Measurements from ENCODE around the gene PIP5K1B.

Gene PIP5K1B

DNA sequence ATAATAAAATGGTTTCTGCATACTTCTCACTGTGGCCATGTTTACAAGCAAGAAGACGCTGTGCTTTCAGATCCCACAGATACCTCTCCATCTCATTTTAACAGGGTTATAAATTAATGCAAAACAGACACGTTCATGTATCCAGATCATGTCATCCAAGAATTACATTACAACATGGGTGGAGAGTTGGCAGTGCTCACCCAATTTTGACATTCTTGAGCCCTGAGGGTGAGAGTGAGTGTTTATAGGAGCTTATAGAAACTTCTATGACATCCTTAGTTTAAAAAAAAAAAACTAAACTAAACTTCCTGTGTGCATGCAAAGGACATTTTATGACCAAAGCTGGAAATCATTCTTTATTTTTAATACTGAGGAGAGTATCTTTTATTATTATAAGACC, 299.8 kb downstream of the PIP5K1B start:
- H3K9me3 ChIP-seq (replicated peaks in 1 of 2; ENCODE audit: control insufficient read depth in 2 of 2, insufficient read depth in 1 of 2, low read depth in 1 of 2, low read length in 2 of 2) = no peaks in the 10 kb centered on the region
- H4K8ac ChIP-seq (ENCODE audit: low read depth, low read length) = no peak overlapping the region
- no peak overlapping the region for H2BK15ac ChIP-seq (ENCODE audit: low read length)
- no peak overlapping the region for H3K23ac ChIP-seq (ENCODE audit: low read depth, low read length, poor library complexity)
- no CpG with 5 or more reads among the region's 2 CpGs for WGBS, 2 donors (ENCODE audit: extremely low coverage in 2 of 2, insufficient read length in 2 of 2, insufficient replicate concordance in 1 of 2)
- H2BK5ac ChIP-seq (ENCODE audit: low read length) = no peak overlapping the region
- H2AFZ ChIP-seq (ENCODE audit: low read length) = no peak overlapping the region
- no peak overlapping the region for H4K91ac ChIP-seq (ENCODE audit: low read depth, low read length, poor library complexity)
- H3K27me3 ChIP-seq (ENCODE audit: control insufficient read depth in 3 of 3, insufficient read depth in 3 of 3, low read depth in 1 of 3, low read length in 3 of 3) = no peaks in the 10 kb centered on the region
- no peak overlapping the region for H3K4ac ChIP-seq (ENCODE audit: low read length)
- no peaks in the 10 kb centered on the region for H3K79me1 ChIP-seq (ENCODE audit: low read depth, low read length)
- no peak overlapping the region for H3K27ac ChIP-seq (replicated peaks; ENCODE audit: low read length)
- H3K36me3 ChIP-seq (replicated peaks in 1 of 2; ENCODE audit: control insufficient read depth in 2 of 2, insufficient read depth in 2 of 2, low read length in 2 of 2) = peaks cover 0 to 77% of the 10 kb centered on the region in 2 donors
- H2BK120ac ChIP-seq (ENCODE audit: low read depth, low read length) = no peak overlapping the region
- H3K18ac ChIP-seq (ENCODE audit: low read length) = no peak overlapping the region
- H3K4me3 ChIP-seq (ENCODE audit: low read length in 2 of 2) = no peak overlapping the region
- no peak overlapping the region for H3K9ac ChIP-seq (ENCODE audit: low read depth, low read length, poor library complexity)
- DNase-seq (ENCODE audit: low spot score) = no peak
- no peak overlapping the region for H2AK5ac ChIP-seq (ENCODE audit: low read depth, low read length)
- H3K14ac ChIP-seq (ENCODE audit: low read length) = no peak overlapping the region
- no peak overlapping the region for H3K4me2 ChIP-seq (ENCODE audit: insufficient read depth, low read length, poor library complexity, severe bottlenecking)
- H2BK12ac ChIP-seq (ENCODE audit: low read length) = no peak overlapping the region
- peaks cover 0 to 5% of the 10 kb centered on the region in 2 donors for H3K4me1 ChIP-seq (ENCODE audit: control insufficient read depth in 2 of 2, insufficient read depth in 1 of 2, low read depth in 1 of 2, low read length in 2 of 2)

DNA sequence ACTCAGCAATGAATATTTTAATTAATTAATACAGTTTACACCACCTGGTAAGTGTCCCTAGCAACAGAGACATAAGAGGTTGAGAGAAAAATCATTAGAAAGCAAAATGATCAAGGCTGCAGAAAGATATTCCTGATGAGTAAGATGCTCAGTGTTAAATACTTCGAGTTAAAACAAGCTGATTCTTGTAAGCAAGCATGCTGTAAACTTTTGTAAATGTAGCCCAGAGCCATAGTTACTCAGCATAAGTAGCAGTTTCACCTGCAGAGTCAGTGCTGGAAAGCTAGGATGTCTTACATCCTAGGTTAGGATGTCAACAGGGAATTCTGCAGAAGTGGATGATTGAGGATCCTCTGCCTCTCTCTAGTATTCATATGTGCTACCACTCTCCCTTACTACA, 304.7 kb downstream of the PIP5K1B start:
- Histone ChIP-seq H2BK15ac (ENCODE audit: low read length) (no peak overlapping the region), H4K91ac (ENCODE audit: low read depth, low read length, poor library complexity) (no peak overlapping the region), H3K27ac (replicated peaks; ENCODE audit: low read length) (no peak overlapping the region), H3K14ac (ENCODE audit: low read length) (no peak overlapping the region), H3K23ac (ENCODE audit: low read depth, low read length, poor library complexity) (no peak overlapping the region), H2AFZ (ENCODE audit: low read length) (no peak overlapping the region), H3K36me3 (replicated peaks in 1 of 2; ENCODE audit: control insufficient read depth in 2 of 2, insufficient read depth in 2 of 2, low read length in 2 of 2) (peaks cover 0 to 48% of the 10 kb centered on the region in 2 donors), H3K4ac (ENCODE audit: low read length) (no peak overlapping the region), H3K27me3 (ENCODE audit: control insufficient read depth in 3 of 3, insufficient read depth in 3 of 3, low read depth in 1 of 3, low read length in 3 of 3) (no peaks in the 10 kb centered on the region), H4K8ac (ENCODE audit: low read depth, low read length) (no peak overlapping the region), H2BK12ac (ENCODE audit: low read length) (no peak overlapping the region), H3K18ac (ENCODE audit: low read length) (no peak overlapping the region), H3K4me3 (ENCODE audit: low read length in 2 of 2) (no peak overlapping the region), H3K9ac (ENCODE audit: low read depth, low read length, poor library complexity) (no peak overlapping the region), H3K9me3 (replicated peaks in 1 of 2; ENCODE audit: control insufficient read depth in 2 of 2, insufficient read depth in 1 of 2, low read depth in 1 of 2, low read length in 2 of 2) (peaks cover 1 to 11% of the 10 kb centered on the region in 2 donors), H3K4me2 (ENCODE audit: insufficient read depth, low read length, poor library complexity, severe bottlenecking) (no peak overlapping the region), H2AK5ac (ENCODE audit: low read depth, low read length) (no peak overlapping the region), H3K4me1 (ENCODE audit: control insufficient read depth in 2 of 2, insufficient read depth in 1 of 2, low read depth in 1 of 2, low read length in 2 of 2) (no peaks in the 10 kb centered on the region), H3K79me1 (ENCODE audit: low read depth, low read length) (no peaks in the 10 kb centered on the region), H2BK120ac (ENCODE audit: low read depth, low read length) (no peak overlapping the region), H2BK5ac (ENCODE audit: low read length) (no peak overlapping the region)
- no CpG with 5 or more reads among the region's 1 CpG for WGBS, 2 donors (ENCODE audit: extremely low coverage in 2 of 2, insufficient read length in 2 of 2, insufficient replicate concordance in 1 of 2)
- no peak for DNase-seq (ENCODE audit: low spot score)

DNA sequence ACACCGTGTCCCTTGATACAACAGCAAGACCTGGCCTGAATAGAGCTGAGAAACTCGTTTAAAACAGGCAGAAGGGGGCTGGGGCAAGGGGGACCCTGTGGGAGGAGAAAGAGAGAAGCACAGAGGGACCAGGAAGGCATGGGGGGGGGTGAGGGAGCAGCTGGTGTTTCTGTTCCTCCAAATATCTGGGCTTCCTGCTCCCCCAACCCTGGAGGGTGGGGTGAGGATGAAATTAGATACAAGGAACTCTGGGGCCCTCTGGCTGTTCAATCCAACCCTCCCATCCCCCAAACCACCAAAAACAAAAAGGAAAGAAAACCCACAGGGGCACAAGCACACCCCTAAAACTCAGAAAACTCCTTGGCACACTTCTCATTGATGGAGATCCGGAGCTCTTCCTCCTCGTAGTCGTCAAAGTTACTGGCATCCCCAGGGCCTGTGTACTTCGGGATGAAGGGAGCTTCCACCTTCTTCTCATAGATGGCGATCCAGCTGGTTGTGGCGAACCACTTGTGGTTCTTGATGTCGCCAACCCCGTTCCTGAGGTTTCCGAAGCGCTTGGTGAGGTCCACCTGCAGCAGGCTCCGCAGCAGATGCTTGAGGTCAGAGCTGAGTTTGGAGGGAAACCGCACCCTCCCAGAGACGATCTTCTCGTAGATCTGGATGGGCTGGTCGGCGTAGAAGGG, 307.8 kb downstream of the PIP5K1B start:
- Histone ChIP-seq H3K9ac (ENCODE audit: low read depth, low read length, poor library complexity) (no peak overlapping the region), H4K8ac (ENCODE audit: low read depth, low read length) (no peak overlapping the region), H3K4me2 (ENCODE audit: insufficient read depth, low read length, poor library complexity, severe bottlenecking) (no peak overlapping the region), H3K4ac (ENCODE audit: low read length) (no peak overlapping the region), H2BK12ac (ENCODE audit: low read length) (no peak overlapping the region), H3K4me3 (ENCODE audit: low read length in 2 of 2) (no peak overlapping the region), H3K14ac (ENCODE audit: low read length) (no peak overlapping the region), H3K36me3 (replicated peaks in 1 of 2; ENCODE audit: control insufficient read depth in 2 of 2, insufficient read depth in 2 of 2, low read length in 2 of 2) (peaks cover 0 to 24% of the 10 kb centered on the region in 2 donors), H3K9me3 (replicated peaks in 1 of 2; ENCODE audit: control insufficient read depth in 2 of 2, insufficient read depth in 1 of 2, low read depth in 1 of 2, low read length in 2 of 2) (peaks cover 1 to 11% of the 10 kb centered on the region in 2 donors), H4K91ac (ENCODE audit: low read depth, low read length, poor library complexity) (no peak overlapping the region), H2BK120ac (ENCODE audit: low read depth, low read length) (no peak overlapping the region), H3K4me1 (ENCODE audit: control insufficient read depth in 2 of 2, insufficient read depth in 1 of 2, low read depth in 1 of 2, low read length in 2 of 2) (peaks cover 4% of the 10 kb centered on the region in 2 donors), H2AK5ac (ENCODE audit: low read depth, low read length) (no peak overlapping the region), H2AFZ (ENCODE audit: low read length) (no peak overlapping the region), H3K79me1 (ENCODE audit: low read depth, low read length) (no peaks in the 10 kb centered on the region), H2BK5ac (ENCODE audit: low read length) (no peak overlapping the region), H3K27ac (replicated peaks; ENCODE audit: low read length) (no peak overlapping the region), H3K27me3 (ENCODE audit: control insufficient read depth in 3 of 3, insufficient read depth in 3 of 3, low read depth in 1 of 3, low read length in 3 of 3) (no peaks in the 10 kb centered on the region), H2BK15ac (ENCODE audit: low read length) (no peak overlapping the region), H3K23ac (ENCODE audit: low read depth, low read length, poor library complexity) (no peak overlapping the region), H3K18ac (ENCODE audit: low read length) (no peak overlapping the region)
- no peak for DNase-seq (ENCODE audit: low spot score)
- no CpG with 5 or more reads among the region's 18 CpGs for WGBS, 2 donors (ENCODE audit: extremely low coverage in 2 of 2, insufficient read length in 2 of 2, insufficient replicate concordance in 1 of 2)

DNA sequence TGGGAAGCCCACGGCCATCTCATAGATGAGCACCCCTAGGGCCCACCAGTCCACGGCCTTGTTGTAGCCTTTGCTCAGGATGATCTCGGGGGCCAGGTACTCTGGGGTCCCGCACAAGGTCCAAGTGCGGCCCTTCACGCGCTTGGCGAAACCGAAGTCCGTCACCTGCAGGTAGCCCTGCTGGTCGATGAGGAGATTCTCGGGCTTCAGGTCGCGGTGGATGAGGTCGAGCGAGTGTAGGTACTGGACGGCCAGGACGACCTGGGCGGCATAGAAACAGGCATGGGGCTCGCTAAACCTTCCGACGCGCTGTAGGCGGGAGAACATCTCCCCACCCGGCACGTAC, 308.3 kb downstream of the PIP5K1B start:
- Histone ChIP-seq H4K91ac (ENCODE audit: low read depth, low read length, poor library complexity) (no peak overlapping the region), H4K8ac (ENCODE audit: low read depth, low read length) (no peak overlapping the region), H3K4me3 (ENCODE audit: low read length in 2 of 2) (no peak overlapping the region), H2BK12ac (ENCODE audit: low read length) (no peak overlapping the region), H3K9me3 (replicated peaks in 1 of 2; ENCODE audit: control insufficient read depth in 2 of 2, insufficient read depth in 1 of 2, low read depth in 1 of 2, low read length in 2 of 2) (peaks cover 1 to 11% of the 10 kb centered on the region in 2 donors), H3K4ac (ENCODE audit: low read length) (no peak overlapping the region), H3K79me1 (ENCODE audit: low read depth, low read length) (no peaks in the 10 kb centered on the region), H2AK5ac (ENCODE audit: low read depth, low read length) (no peak overlapping the region), H3K4me2 (ENCODE audit: insufficient read depth, low read length, poor library complexity, severe bottlenecking) (no peak overlapping the region), H3K18ac (ENCODE audit: low read length) (no peak overlapping the region), H3K36me3 (replicated peaks in 1 of 2; ENCODE audit: control insufficient read depth in 2 of 2, insufficient read depth in 2 of 2, low read length in 2 of 2) (peaks cover 0 to 19% of the 10 kb centered on the region in 2 donors), H2AFZ (ENCODE audit: low read length) (no peak overlapping the region), H3K14ac (ENCODE audit: low read length) (no peak overlapping the region), H2BK5ac (ENCODE audit: low read length) (no peak overlapping the region), H2BK15ac (ENCODE audit: low read length) (no peak overlapping the region), H3K4me1 (ENCODE audit: control insufficient read depth in 2 of 2, insufficient read depth in 1 of 2, low read depth in 1 of 2, low read length in 2 of 2) (peaks cover 4% of the 10 kb centered on the region in 2 donors), H3K27me3 (ENCODE audit: control insufficient read depth in 3 of 3, insufficient read depth in 3 of 3, low read depth in 1 of 3, low read length in 3 of 3) (no peaks in the 10 kb centered on the region), H3K27ac (replicated peaks; ENCODE audit: low read length) (no peak overlapping the region), H3K23ac (ENCODE audit: low read depth, low read length, poor library complexity) (no peak overlapping the region), H2BK120ac (ENCODE audit: low read depth, low read length) (no peak overlapping the region), H3K9ac (ENCODE audit: low read depth, low read length, poor library complexity) (no peak overlapping the region)
- no CpG with 5 or more reads among the region's 26 CpGs for whole genome bisulfite sequencing, 2 donors (ENCODE audit: extremely low coverage in 2 of 2, insufficient read length in 2 of 2, insufficient replicate concordance in 1 of 2)
- DNase-seq (ENCODE audit: low spot score) = no peak
